Osteoblast (primary cell): ENCODE data around the gene XYLT2. TPM values are rescaled to one million over a fixed set of nuclear protein-coding genes. Genes with fewer than 3 reads are reported as not detected.

ENCODE experiments used
- DNase-seq: peaks from one replicate; pipeline ENCODE4 v3.0.0; 2011; ENCODE audit warnings: low spot score, mixed read lengths; ENCODE audit not compliant: insufficient read length; ENCODE audit errors: missing footprints
- H2AFZ ChIP-seq: 2 replicates; pipeline ENCODE4 v1.6.0; 2011; ENCODE audit warnings: mild to moderate bottlenecking, low read length
- H3K27ac ChIP-seq: 2 replicates; pipeline ENCODE4 v1.5.1; 2011; ENCODE audit warnings: mild to moderate bottlenecking, low read depth, low read length, moderate library complexity
- H3K27me3 ChIP-seq: 2 replicates; pipeline ENCODE4 v1.6.0; 2012; ENCODE audit warnings: mild to moderate bottlenecking, control low read depth, inconsistent platforms, low read length, moderate library complexity; ENCODE audit not compliant: insufficient read depth
- H3K36me3 ChIP-seq: 2 replicates; pipeline ENCODE4 v1.5.1; 2011; ENCODE audit warnings: mild to moderate bottlenecking, low read length, control low read depth, moderate library complexity; ENCODE audit not compliant: insufficient read depth
- H3K4me1 ChIP-seq: 2 replicates; pipeline ENCODE4 v1.5.1; 2011; ENCODE audit warnings: mild to moderate bottlenecking, low read length, control low read depth, moderate library complexity; ENCODE audit not compliant: insufficient read depth
- H3K4me2 ChIP-seq: 2 replicates; pipeline ENCODE4 v1.6.0; 2011; ENCODE audit warnings: mild to moderate bottlenecking, low read length; ENCODE audit not compliant: insufficient read depth
- H3K4me3 ChIP-seq: fragments of 200-600 bp; sonication (generic); 3 replicates; pipeline ENCODE4 v1.5.1; 2012; ENCODE audit warnings: mild to moderate bottlenecking, low read length, inconsistent platforms; ENCODE audit not compliant: insufficient read depth
- H3K79me2 ChIP-seq: 2 replicates; pipeline ENCODE4 v1.6.0; 2012; ENCODE audit warnings: mild to moderate bottlenecking, low read length, control low read depth, inconsistent platforms; ENCODE audit not compliant: insufficient read depth
- H3K9me3 ChIP-seq: 2 replicates; pipeline ENCODE4 v1.5.1; 2011; ENCODE audit warnings: low read depth, low read length, control low read depth
- H4K20me1 ChIP-seq: 2 replicates; pipeline ENCODE4 v1.6.0; 2012; ENCODE audit warnings: mild to moderate bottlenecking, low read length, control low read depth; ENCODE audit not compliant: insufficient read depth
- total RNA-seq: library from RNA; depleted of rRNA; stranded (reverse); fragments of >200 nt; gene quantifications from 2 replicates; pipeline ENCODE4 v1.2.3, GENCODE V29; 2012
- TF ChIP-seq, protein P1 (sequence below): IDR thresholded peaks from 2 replicates; pipeline ENCODE4 v1.5.1; 2011; ENCODE audit warnings: mild to moderate bottlenecking, low read depth, low read length, moderate library complexity; ENCODE audit errors: extremely low read depth

The XYLT2 gene
- total RNA-seq, 1 donor = 40.5 TPM

DNA sequence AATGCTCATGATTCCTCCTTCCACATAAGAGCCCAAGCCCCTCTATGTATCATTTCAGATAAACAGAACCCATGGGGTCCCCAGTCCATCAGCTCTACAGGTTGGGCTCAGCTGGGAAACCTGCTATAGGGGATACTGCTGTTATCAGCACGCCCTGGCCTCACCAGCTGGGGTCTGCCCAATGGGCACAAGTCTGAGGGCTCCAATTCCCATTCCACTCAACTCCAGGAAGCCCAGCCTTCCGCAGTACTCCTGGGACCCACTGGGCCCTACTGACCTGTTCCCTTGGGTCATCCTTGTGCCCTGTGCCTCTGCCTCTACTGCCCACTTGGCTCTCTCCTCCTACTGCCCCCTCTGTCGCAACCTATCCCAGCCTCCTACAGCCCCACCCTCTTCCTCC is 16.2 kb upstream of the XYLT2 start:
- Histone ChIP-seq H4K20me1 (no peaks in the 10 kb centered on the region), H2AFZ (no peak overlapping the region), H3K79me2 (no peaks in the 10 kb centered on the region), H3K36me3 (no peaks in the 10 kb centered on the region), H3K4me1 (peaks cover 21% of the 10 kb centered on the region), H3K9me3 (no peaks in the 10 kb centered on the region), H3K4me3 (no peak overlapping the region), H3K27me3 (no peaks in the 10 kb centered on the region), H3K27ac (no peak overlapping the region), H3K4me2 (no peak overlapping the region)
- TF ChIP-seq, protein P1, sequence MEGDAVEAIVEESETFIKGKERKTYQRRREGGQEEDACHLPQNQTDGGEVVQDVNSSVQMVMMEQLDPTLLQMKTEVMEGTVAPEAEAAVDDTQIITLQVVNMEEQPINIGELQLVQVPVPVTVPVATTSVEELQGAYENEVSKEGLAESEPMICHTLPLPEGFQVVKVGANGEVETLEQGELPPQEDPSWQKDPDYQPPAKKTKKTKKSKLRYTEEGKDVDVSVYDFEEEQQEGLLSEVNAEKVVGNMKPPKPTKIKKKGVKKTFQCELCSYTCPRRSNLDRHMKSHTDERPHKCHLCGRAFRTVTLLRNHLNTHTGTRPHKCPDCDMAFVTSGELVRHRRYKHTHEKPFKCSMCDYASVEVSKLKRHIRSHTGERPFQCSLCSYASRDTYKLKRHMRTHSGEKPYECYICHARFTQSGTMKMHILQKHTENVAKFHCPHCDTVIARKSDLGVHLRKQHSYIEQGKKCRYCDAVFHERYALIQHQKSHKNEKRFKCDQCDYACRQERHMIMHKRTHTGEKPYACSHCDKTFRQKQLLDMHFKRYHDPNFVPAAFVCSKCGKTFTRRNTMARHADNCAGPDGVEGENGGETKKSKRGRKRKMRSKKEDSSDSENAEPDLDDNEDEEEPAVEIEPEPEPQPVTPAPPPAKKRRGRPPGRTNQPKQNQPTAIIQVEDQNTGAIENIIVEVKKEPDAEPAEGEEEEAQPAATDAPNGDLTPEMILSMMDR = no peak
- no peak for DNase-seq

GRCh38 chr17:50330151-50330775 is 15.7 kb upstream of the XYLT2 start:
- Histone ChIP-seq H3K4me2 (no peak overlapping the region), H3K9me3 (no peaks in the 10 kb centered on the region), H3K36me3 (no peaks in the 10 kb centered on the region), H3K4me3 (no peak overlapping the region), H3K4me1 (peaks cover 21% of the 10 kb centered on the region), H3K27ac (no peak overlapping the region), H3K27me3 (no peaks in the 10 kb centered on the region), H2AFZ (no peak overlapping the region), H4K20me1 (no peaks in the 10 kb centered on the region), H3K79me2 (no peaks in the 10 kb centered on the region)
- DNase-seq = no peak
- TF ChIP-seq, protein P1 = no peak

GRCh38 chr17:50331085-50331791 is 14.7 kb upstream of the XYLT2 start:
- no peaks in the 10 kb centered on the region for H3K27me3 ChIP-seq
- H3K27ac ChIP-seq = peak overlapping the region; percentile 66
- H3K4me3 ChIP-seq = no peak overlapping the region
- TF ChIP-seq, protein P1 = no peak
- H3K4me1 ChIP-seq = peaks cover 21% of the 10 kb centered on the region
- no peaks in the 10 kb centered on the region for H3K79me2 ChIP-seq
- no peak overlapping the region for H2AFZ ChIP-seq
- H3K36me3 ChIP-seq = no peaks in the 10 kb centered on the region
- H4K20me1 ChIP-seq = no peaks in the 10 kb centered on the region
- no peaks in the 10 kb centered on the region for H3K9me3 ChIP-seq
- H3K4me2 ChIP-seq = peak overlapping the region; percentile 20
- peak; percentile 91 for DNase-seq

- no peak overlapping the region for H3K4me3 ChIP-seq
- H3K79me2 ChIP-seq = no peaks in the 10 kb centered on the region
- no peaks in the 10 kb centered on the region for H4K20me1 ChIP-seq
- H3K9me3 ChIP-seq = no peaks in the 10 kb centered on the region
- TF ChIP-seq, protein P1 = no peak
- no peaks in the 10 kb centered on the region for H3K36me3 ChIP-seq
- H3K27ac ChIP-seq = peak overlapping the region; percentile 21
- peaks cover 21% of the 10 kb centered on the region for H3K4me1 ChIP-seq
- no peak for DNase-seq
- H3K27me3 ChIP-seq = no peaks in the 10 kb centered on the region
- H3K4me2 ChIP-seq = peak overlapping the region; percentile 13
- H2AFZ ChIP-seq = no peak overlapping the region
These were observed 13.7 kb upstream of the XYLT2 start for GRCh38 chr17:50332196-50332595.
